ENCODE results near the gene CDON. TPM values are rescaled to one million over a fixed set of nuclear protein-coding genes. Genes with fewer than 3 reads are reported as not detected.

CDON gene
- total and polyA plus RNA-seq, 2 of the 13 experiments (the other 11 are each of a cell fraction or from before 2014, with no cell fraction given), result 9.6 to 12.8 TPM

GRCh38 chr11:126061707-126062678 is 673 bp downstream of the CDON start (continued):
- 0 out of 2 replicates have a peak, but pooled peaks have one; percentile 10 for TF ChIP-seq FOSL2 (CRISPR knock-in tag; IDR thresholded peaks at IDR 0.05)
- no peak for TF ChIP-seq PBX3 (CRISPR knock-in tag; IDR thresholded peaks at IDR 0.05; ENCODE audit: borderline replicate concordance)
- no peak for TF ChIP-seq ATF7 (IDR thresholded peaks at IDR 0.05)
- no peak for TF ChIP-seq ATF7 (CRISPR knock-in tag; IDR thresholded peaks at IDR 0.05)
- no peak for TF ChIP-seq ZNF121 (CRISPR knock-in tag; IDR thresholded peaks at IDR 0.05)
- TF ChIP-seq GLMP (CRISPR knock-in tag; IDR thresholded peaks at IDR 0.05; ENCODE audit: borderline replicate concordance), result no peak
- peak; percentile 20; the same call in 1 of the 2 replicates for TF ChIP-seq RXRB (CRISPR knock-in tag; IDR thresholded peaks at IDR 0.05; ENCODE audit: borderline replicate concordance)
- TF ChIP-seq RNF219 (CRISPR knock-in tag; IDR thresholded peaks at IDR 0.05), result no peak
- TF ChIP-seq SNRNP70 (IDR thresholded peaks at IDR 0.05; ENCODE audit: low read depth, low read length), result no peak
- no peak for TF ChIP-seq ZNF746 (CRISPR knock-in tag; IDR thresholded peaks at IDR 0.05)
- TF ChIP-seq, protein P1, sequence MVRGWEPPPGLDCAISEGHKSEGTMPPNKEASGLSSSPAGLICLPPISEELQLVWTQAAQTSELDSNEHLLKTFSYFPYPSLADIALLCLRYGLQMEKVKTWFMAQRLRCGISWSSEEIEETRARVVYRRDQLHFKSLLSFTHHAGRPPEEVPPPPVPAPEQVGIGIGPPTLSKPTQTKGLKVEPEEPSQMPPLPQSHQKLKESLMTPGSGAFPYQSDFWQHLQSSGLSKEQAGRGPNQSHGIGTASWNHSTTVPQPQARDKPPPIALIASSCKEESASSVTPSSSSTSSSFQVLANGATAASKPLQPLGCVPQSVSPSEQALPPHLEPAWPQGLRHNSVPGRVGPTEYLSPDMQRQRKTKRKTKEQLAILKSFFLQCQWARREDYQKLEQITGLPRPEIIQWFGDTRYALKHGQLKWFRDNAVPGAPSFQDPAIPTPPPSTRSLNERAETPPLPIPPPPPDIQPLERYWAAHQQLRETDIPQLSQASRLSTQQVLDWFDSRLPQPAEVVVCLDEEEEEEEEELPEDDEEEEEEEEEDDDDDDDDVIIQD (CRISPR knock-in tag; IDR thresholded peaks at IDR 0.05; ENCODE audit: low read depth), result peak; percentile 36; the same call in 1 of the 2 replicates
- no peak for TF ChIP-seq ZNF850 (CRISPR knock-in tag; conservative IDR thresholded peaks at IDR 0.05)
- no peak for TF ChIP-seq MBD4 (IDR thresholded peaks at IDR 0.05; ENCODE audit: borderline replicate concordance, low read length)
- TF ChIP-seq ZMAT3 (CRISPR knock-in tag; conservative IDR thresholded peaks at IDR 0.05), result no peak
- TF ChIP-seq ZFAT (CRISPR knock-in tag; conservative IDR thresholded peaks at IDR 0.05), result no peak
- no peak for TF ChIP-seq ZNF674 (CRISPR knock-in tag; IDR thresholded peaks at IDR 0.05; ENCODE audit: low read depth)
- TF ChIP-seq SRSF1 (optimal IDR thresholded peaks at IDR 0.05; ENCODE audit: low read depth, low read length), result no peak
- TF ChIP-seq SP1 (IDR thresholded peaks at IDR 0.05), result no peak
- TF ChIP-seq SP1 (CRISPR knock-in tag; IDR thresholded peaks at IDR 0.05), result 0 out of 2 replicates have a peak, but pooled peaks have one; percentile 6
- no peak for TF ChIP-seq ZNF501 (CRISPR knock-in tag; IDR thresholded peaks at IDR 0.05)
- no peak for TF ChIP-seq ZNF629 (CRISPR knock-in tag; conservative IDR thresholded peaks at IDR 0.05)
- no peak for TF ChIP-seq REL (CRISPR knock-in tag; conservative IDR thresholded peaks at IDR 0.05)
- TF ChIP-seq ZNF160 (CRISPR knock-in tag; IDR thresholded peaks at IDR 0.05), result no peak
- no peak for TF ChIP-seq ZMAT5 (CRISPR knock-in tag; IDR thresholded peaks at IDR 0.05; ENCODE audit: borderline replicate concordance, low read depth)

Measured in HepG2 (cell line).